Fibroblast of pulmonary artery (primary cell): ENCODE results near the gene XYLT1.

ENCODE experiments used
- DNase-seq: peaks from one replicate; pipeline ENCODE4 v3.0.0-alpha.2; 2010; ENCODE audit warnings: low read depth
- H3K4me3 ChIP-seq: replicated peaks from 2 replicates; pipeline ENCODE4 v1.5.1; 2011; ENCODE audit warnings: low read depth, mild to moderate bottlenecking, control low read depth, low read length, moderate library complexity
- CTCF ChIP-seq: IDR thresholded peaks from 2 replicates; pipeline ENCODE4 v1.5.1; 2011; ENCODE audit warnings: mild to moderate bottlenecking, control low read depth, low read length, inconsistent platforms; ENCODE audit errors: missing control alignments

Gene XYLT1

GRCh38 chr16:17246268-17246885, 224.4 kb downstream of the XYLT1 start:
- H3K4me3 ChIP-seq: no peak overlapping the region
- no peak for TF ChIP-seq CTCF
- no peak for DNase-seq

- TF ChIP-seq CTCF: no peak
- no peak for DNase-seq
- no peak overlapping the region for H3K4me3 ChIP-seq
Observed at GRCh38 chr16:17245776-17246175, 225.0 kb downstream of the XYLT1 start.

GRCh38 chr16:17244872-17245551, 225.7 kb downstream of the XYLT1 start:
- DNase-seq: no peak
- no peak overlapping the region for H3K4me3 ChIP-seq
- TF ChIP-seq CTCF: no peak

- no peak overlapping the region for H3K4me3 ChIP-seq
- DNase-seq: no peak
- no peak for TF ChIP-seq CTCF
Observed at GRCh38 chr16:17241264-17241835, 229.4 kb downstream of the XYLT1 start.

GRCh38 chr16:17238285-17239028, 232.3 kb downstream of the XYLT1 start:
- DNase-seq: no peak
- no peak overlapping the region for H3K4me3 ChIP-seq
- no peak for TF ChIP-seq CTCF

- DNase-seq: no peak
- no peak overlapping the region for H3K4me3 ChIP-seq
- no peak for TF ChIP-seq CTCF
Observed at GRCh38 chr16:17237350-17237944, 233.3 kb downstream of the XYLT1 start.
